Hepatocyte (in vitro differentiated cells): Measurements from ENCODE around the gene CLECL1.

Experiments used
- EZH2 ChIP-seq: fragments of 200-600 bp; sonication (generic); IDR thresholded peaks from 2 replicates; pipeline ENCODE4 v1.6.1; 2016; ENCODE audit warnings: antibody characterized with exemption, mild to moderate bottlenecking, borderline replicate concordance
- TF ChIP-seq, protein P1 (sequence below): fragments of 200-600 bp; sonication (generic); IDR thresholded peaks from 2 replicates; pipeline ENCODE4 v1.5.1; 2016; ENCODE audit warnings: antibody characterized with exemption, mild to moderate bottlenecking; ENCODE audit not compliant: poor library complexity

DNA sequence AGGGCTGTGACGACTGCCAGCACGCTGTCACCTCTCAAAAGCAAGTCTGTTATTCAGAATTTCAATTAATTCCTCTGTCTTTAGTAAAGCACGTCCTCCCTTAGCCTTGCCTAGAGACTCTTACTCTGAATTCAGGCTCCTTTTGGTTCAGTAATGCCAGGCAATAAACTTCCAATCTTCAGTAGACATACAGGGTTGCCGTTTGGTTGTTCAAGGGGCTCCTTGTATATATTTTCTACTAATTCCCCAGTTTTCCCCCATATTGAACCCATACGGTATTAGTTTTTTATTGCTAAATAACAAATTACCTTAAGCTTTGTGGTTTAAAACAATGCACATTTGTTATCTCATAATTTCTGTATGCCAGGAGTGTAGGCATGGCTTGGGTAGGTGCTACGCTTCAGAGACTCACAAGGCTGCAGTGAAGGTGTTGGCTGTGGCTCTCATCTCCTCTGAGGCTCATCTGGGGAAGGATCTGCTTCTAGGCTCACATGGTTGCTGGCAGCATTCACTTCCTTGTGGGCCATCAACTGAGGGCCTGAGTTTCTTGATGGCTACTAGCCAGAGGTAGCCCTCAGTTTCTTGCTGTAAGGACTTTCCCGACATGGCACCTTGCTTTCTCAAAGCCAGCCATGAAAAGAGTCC, 7.3 kb upstream of the CLECL1 start:
- TF ChIP-seq, protein P1, sequence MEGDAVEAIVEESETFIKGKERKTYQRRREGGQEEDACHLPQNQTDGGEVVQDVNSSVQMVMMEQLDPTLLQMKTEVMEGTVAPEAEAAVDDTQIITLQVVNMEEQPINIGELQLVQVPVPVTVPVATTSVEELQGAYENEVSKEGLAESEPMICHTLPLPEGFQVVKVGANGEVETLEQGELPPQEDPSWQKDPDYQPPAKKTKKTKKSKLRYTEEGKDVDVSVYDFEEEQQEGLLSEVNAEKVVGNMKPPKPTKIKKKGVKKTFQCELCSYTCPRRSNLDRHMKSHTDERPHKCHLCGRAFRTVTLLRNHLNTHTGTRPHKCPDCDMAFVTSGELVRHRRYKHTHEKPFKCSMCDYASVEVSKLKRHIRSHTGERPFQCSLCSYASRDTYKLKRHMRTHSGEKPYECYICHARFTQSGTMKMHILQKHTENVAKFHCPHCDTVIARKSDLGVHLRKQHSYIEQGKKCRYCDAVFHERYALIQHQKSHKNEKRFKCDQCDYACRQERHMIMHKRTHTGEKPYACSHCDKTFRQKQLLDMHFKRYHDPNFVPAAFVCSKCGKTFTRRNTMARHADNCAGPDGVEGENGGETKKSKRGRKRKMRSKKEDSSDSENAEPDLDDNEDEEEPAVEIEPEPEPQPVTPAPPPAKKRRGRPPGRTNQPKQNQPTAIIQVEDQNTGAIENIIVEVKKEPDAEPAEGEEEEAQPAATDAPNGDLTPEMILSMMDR: no peak
- TF ChIP-seq EZH2: no peak
